Measurements from ENCODE around the gene TNFAIP1.
A peak's percentile ranks its signal among the peaks of the same experiment; 100 is the strongest.

TNFAIP1 gene

DNA sequence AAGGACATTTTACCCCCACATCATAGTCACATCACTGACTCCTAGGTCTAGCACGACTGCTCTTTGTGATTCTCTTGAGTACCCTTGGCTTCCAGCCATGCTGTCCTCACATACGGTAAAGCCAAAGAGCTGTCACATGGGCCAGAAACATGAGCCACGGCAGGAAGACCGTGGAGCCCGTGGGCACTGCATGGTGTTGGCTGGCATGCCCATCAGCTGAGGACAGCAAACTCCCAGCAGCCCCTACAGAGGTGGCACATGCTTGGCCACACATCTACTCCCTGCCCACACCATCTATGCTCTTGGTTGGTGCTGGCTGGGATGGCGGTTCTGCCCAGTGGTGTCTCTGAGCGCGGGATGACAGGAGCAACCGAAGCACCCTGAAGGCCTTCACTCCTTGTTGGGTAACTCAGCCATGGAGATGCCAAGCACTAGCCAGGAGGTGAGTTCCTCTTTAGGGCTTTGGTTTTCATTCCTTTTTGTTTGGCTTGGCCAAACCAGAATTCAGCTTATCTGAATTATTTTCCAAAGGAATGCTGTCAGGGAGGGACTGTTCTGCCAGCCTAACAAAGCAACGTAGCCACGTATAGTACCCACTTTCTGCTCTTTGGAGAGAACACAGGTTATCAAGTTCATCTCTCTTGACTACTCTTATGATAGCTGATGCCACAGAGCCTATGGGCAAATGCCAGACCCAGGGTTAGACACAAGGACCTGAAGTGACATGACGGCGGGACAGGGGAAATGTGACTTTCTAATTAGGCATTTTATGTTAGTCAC, 10.0 kb downstream of the TNFAIP1 start:
- DNase-seq (ENCODE audit: low read depth in 2 of 2, low spot score in 1 of 2) = no peak

DNA sequence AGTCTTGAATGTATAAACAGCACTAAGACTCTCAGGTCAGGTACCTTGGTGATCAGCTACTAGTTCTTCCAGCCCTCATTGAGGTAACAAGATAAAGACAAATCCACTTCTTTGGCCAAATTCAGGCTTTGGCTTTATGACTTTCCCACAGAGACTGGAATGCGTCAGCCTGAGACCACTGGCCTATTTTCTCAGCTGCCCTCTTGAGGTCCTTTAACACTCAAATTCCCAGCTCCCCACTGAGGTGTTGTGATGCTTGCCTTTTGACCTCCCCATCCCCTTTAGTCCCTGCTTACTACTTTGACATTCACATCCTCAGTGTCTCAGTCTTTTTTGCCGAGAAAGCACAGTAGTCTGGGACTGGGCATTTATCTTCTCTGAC, 10.6 kb downstream of the TNFAIP1 start:
- no peak for DNase-seq (ENCODE audit: low read depth in 2 of 2, low spot score in 1 of 2)

DNA sequence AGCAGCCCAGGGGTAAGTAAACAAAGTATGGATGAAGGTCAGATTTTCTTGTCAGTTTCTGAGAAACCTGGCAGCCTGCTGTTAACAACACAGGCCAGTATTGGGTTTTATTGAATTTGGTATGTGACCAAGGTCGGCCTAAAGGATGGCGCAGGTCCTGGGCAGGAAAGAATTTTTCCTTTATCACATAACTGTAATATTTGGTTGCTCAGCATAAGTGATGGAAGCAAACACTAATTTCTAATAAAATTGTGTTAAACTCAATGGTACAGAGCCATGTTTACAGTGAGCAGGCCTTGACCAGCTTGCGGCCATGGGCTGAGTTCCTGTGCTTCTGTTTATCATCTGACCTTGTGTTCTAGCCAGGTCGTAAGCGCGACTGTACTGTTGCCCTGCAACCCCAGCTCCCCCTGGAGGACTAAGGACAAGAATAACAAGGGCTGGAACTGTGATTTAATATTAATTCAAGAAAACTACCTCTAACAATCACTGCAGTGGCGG, 11.2 kb downstream of the TNFAIP1 start:
- DNase-seq (ENCODE audit: low read depth in 2 of 2, low spot score in 1 of 2) = no peak

DNA sequence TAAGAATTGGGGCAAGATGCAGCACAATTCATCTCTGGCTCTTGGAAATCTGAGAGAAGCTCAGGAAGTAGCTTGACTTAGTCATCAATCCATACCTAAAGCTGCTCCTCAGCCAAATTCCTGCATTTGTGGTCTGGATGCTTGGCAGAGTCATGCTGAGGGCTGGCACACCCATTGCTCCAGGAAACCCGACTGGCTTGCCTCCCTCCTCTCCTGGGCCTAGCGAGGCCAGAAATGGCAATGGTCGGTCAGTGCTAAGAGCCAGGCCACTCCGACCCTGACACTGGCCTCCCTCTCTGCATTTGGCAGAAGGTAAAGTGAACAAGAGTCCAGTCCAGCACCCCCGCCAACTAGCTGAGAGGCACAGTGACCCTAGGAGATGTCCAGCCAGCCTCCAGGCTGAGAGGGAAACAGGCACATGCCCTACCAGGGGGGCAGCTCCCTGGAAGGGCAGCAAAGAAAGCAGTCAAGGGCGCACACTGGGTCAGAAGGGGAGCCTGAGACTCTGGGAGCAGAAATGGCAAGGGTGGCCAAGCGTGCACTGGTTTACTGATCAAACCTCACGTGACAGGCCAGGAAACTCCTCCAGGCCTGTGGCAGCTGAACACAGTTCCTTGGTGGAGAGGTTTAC, 11.8 kb downstream of the TNFAIP1 start:
- DNase-seq (ENCODE audit: low read depth in 2 of 2, low spot score in 1 of 2) = no peak

DNA sequence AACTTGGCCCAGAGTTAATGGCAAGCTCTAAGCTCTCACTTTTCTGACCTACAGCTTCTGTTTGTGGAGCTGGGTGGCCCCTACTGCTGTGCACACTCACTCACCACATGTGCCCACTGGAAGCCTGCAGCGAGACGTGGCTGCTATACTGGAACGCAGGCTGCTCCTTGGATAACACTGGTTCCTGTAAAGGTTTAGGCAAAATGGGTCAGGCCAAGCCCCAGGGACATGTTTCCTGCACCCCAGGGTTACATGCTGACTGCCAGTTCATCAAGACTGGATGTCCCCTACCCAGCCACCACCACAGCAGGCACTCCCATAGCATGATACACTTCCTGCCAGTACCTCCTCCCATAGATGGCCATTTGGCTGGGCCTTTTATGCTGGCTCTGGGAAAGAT, 13.4 kb downstream of the TNFAIP1 start:
- DNase-seq (ENCODE audit: low read depth in 2 of 2, low spot score in 1 of 2) = no peak

DNA sequence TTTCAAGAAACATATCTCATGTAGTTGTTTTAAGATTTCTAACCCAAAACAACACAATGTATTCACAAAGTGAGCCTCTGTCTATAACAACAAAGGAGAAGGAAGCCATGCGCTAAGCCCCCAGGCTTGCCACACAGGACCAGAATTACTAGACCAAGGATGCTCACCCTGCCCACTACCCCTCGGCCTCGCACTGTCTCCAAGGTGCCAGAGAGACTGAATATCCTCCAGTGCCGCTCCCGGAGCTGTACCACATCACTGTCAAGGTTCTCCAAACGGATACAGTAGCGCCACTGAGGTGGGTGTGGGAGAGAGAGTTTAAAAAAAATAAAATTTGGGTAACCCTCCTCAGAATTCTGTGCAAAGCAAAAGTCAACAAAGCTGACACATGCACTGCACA, 14.7 kb downstream of the TNFAIP1 start:
- DNase-seq (ENCODE audit: low read depth in 2 of 2, low spot score in 1 of 2) = no peak

DNA sequence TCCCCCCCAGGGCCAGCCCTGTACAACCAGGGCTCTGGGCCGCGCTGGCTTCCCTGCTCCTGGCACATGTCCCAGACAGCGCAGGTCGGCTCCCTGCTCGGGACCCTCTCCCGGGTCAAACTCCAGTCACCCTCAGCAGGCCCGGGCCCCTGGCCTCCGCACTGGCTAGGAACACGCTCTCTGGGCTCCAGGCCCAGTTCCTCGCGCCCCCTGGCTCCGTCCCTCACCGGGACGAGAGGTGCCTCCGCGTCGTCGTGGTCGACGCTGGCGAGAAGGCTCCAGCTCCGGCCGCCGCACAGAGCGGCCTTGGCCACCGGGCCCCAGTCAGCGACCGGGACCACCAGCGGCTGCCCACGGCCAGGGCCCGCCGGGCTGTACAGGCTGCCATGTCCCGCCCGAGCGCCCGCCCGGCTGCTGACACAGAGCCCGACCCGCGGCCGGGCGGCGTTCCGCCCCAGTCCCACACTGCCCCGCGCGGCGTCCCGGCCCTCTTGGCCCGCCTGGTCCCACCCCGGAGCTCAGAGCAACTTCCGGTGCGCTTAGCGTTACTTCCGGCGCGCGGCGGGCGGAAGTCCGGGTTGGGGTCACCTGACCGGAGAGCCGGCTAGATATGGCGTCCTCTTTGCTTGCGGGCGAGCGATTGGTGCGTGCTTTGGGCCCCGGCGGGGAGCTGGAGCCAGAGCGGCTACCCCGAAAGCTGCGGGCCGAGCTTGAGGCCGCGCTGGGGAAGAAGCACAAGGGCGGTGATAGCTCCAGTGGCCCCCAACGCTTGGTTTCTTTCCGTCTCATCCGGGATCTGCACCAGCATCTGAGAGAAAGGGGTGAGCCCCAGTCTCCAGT, 21.7 kb downstream of the TNFAIP1 start, which contains the start of gene POLDIP2:
TSS of gene POLDIP2 (minus strand) at position 467 of the 840 bp plus-strand sequence. CDS start at position 388, 79 bp downstream.
- peak; percentile 87 to 91 for DNase-seq (ENCODE audit: low read depth in 2 of 2, low spot score in 1 of 2)

DNA sequence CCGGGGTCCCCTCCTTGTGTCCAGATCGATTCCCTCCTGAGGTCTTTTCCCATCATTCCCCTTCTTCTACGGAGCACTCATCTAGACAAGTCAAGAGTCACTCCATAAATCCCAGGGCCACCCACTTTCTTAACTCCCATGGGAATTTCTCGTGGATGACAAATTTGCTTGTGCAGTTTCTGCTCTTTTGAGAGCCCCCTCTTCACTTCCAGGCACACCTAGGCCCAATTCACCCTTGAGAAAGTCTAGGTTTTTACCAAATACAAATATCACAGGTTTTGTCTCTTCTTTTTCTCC, 22.3 kb downstream of the TNFAIP1 start:
- DNase-seq (ENCODE audit: low read depth in 2 of 2, low spot score in 1 of 2) = no peak

DNA sequence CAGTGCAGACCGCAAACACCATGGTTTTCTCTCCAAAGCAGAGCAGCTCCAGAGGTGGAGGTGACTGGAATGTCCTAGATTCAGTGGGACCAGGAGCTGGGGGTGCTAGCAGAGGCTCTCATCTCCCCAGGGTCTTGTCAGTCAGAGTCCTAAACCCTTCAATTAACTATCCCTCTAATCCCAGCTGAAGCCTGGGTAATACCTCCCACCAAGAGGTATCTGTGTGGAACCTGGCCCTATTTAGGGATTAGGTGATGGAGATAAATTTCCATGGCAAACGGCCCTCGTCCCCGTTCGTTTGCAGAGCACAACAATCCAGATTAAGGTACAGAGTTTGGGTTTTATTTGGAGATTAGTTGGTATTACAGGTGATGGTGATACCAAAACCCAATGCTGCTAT, 27.6 kb downstream of the TNFAIP1 start:
- DNase-seq (ENCODE audit: low read depth in 2 of 2, low spot score in 1 of 2) = no peak

DNA sequence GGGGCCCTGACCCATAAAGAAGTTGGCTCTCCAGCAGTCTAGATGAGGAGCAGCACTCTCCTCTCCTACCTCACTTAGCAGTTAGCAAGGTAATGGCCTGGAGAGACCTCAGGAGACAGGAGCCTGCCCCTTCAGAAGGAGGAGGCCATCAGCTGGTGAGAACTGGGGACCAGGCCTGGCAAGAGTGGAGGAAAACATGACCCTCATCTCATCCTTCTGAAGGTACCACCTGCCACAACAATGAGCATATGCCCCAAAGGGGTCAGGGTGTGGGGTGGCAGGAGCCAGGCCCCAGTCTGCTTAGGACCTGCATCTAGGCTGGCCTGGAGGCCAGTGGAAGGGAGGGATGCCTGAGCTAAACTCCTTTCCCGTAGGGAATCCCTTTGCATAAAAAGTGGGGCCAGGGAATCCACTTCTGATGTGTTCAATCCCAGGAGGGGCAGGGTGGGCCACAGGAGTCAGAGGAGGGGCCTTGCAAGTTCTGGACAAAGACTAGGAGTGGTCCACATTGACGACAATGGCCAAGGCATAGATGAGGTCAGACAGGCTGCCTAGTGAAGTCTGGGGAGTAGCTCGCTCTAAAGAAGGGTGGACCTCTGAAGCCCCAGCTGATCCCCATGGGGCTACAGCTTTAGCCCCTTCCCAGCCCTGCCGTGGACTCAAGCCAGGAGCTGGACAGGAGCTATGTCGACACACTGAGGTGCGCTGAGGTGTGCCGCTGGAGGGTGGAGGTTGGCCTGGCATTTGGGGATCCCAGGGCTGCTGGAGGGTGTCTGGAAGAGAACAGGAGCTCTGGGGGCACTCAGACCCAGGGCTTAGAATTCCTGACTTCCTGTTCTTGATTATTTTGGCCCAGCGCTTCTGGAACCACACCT, 28.5 kb downstream of the TNFAIP1 start:
- no peak for DNase-seq (ENCODE audit: low read depth in 2 of 2, low spot score in 1 of 2)

DNA sequence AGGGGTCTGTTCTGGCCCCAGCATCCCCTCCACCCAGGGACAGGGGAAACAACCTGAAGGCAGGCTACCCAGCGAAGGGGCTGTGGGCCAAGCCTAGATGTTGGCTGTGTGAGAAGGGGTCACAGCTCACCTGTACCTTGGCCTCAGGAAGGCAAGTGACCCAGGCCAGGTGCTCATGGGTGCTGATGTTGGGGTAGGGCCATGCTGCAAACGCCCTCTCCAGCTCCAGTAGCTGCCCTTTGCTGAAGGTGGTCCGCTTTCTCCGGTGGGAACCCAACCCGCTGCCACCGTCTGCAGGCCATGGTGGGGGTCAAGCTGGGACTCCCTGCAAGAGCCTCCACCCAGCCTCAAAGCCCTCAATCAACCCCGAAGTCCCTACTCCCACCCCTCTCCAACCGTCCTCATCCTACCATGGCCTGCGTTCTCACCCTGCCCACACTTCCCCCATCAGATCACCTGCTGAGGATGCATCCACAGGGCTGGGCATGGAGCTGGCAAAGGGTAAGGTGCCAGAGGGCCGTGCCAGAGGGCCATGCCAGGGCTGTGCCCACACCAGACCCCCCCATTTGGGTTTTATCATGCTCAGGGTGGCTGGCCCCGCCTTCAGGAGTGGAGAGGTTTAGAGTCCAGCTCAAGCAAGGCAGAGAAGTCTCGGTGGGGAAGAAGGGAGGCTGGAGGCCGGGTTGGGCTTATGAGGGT, 29.3 kb downstream of the TNFAIP1 start, which contains the start of gene SEBOX:
TSS of gene SEBOX (minus strand) at position 535 of the 699 bp plus-strand sequence. CDS start at position 487, 48 bp downstream.
- no peak for DNase-seq (ENCODE audit: low read depth in 2 of 2, low spot score in 1 of 2)

DNA sequence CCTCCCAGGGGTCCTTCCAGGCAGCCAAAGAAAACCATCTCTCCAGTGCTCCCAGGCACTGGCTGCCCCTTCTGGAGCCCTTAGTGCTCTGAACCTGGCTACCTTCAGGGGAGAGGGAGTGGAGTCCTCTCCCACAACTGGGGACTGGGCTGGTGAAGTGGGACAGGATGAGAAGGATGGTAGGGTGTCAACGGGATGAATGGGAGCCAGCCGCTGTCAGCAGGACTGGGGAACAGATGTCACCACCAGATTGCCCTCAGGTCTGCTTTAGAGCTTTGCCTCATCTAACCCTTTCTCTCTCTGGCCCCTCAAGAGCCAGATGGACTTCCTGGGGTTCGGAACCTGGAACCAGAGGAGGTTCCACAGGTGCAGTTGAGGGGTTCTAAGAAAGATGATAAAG, 29.9 kb downstream of the TNFAIP1 start:
- no peak for DNase-seq (ENCODE audit: low read depth in 2 of 2, low spot score in 1 of 2)

DNA sequence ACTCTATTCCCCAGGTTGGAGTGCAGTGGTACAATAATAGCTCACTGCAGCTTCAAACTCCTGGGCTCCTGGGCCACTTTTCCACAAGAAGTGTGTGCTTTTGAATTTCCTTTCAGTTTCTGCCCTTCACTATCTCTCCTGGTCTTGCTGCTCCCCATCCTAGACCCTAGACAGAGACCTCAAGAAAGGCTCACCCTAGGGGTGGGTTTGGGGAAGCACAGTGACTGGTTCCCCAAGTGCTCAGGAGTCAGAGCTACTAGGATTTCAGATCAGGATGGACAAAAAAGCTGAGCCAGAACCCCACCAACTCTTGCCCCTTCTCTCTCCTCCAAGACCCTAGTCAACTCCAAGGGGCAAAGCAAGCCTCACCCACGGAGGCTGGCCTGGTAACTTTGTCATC, 31.0 kb downstream of the TNFAIP1 start:
- no peak for DNase-seq (ENCODE audit: low read depth in 2 of 2, low spot score in 1 of 2)

DNA sequence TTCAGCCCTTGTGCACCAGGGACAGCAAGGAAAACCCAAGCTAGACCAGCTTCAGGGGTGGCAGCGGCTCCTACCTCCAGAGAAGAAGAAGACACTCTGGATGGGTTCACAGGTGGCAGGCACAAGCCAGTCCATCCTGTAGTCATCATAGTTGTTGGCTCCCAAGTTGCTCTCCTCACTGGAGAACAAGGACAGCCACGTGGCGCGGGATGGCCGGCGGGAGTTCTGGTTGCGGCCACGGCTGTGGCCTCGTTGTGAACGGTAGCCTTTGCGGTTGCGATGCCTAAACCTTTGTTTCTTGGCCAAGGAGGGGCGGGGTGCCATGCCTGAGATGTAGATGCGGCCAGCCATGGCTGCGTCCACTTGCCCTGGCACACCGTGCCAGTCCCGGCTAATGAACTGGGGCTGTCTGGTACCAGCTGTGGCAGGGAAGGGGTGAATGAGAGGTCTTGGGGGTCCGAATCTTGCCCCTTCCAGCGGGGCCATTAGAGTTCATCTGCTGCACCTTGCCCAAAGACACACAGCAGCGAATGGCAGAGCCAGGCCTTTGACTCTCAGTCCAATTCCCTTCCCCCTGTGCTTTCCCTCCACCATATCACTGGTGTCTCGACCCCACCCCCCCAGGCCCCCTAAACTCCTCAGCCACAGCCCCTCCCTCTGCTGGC, 32.2 kb downstream of the TNFAIP1 start:
- no peak for DNase-seq (ENCODE audit: low read depth in 2 of 2, low spot score in 1 of 2)

DNA sequence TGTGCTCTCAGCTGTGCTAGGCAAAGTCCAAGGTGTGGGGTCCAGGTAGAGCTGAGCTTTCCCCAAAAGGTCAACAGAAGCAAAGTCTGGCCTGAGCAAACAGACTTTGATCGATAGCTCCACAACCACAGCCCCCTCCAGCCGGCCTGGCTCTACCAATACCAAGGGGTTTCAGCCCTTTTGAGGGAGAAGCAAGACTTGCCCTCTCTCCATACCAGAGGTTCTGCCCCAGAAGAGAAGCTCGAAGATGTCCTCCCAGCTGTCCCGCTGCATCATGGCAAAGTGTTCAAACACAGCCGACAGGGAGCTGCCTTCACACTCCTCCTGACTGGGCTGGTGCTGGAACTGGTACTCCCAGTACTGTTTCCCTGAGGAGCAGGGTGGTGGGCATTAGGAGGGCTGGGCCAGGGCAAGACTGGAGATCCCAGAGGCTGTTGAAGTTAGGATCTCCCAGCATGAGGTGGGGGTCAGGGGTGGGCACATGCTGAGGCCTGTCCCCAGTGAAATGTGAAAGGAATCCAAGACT, 32.8 kb downstream of the TNFAIP1 start:
- no peak for DNase-seq (ENCODE audit: low read depth in 2 of 2, low spot score in 1 of 2)

DNA sequence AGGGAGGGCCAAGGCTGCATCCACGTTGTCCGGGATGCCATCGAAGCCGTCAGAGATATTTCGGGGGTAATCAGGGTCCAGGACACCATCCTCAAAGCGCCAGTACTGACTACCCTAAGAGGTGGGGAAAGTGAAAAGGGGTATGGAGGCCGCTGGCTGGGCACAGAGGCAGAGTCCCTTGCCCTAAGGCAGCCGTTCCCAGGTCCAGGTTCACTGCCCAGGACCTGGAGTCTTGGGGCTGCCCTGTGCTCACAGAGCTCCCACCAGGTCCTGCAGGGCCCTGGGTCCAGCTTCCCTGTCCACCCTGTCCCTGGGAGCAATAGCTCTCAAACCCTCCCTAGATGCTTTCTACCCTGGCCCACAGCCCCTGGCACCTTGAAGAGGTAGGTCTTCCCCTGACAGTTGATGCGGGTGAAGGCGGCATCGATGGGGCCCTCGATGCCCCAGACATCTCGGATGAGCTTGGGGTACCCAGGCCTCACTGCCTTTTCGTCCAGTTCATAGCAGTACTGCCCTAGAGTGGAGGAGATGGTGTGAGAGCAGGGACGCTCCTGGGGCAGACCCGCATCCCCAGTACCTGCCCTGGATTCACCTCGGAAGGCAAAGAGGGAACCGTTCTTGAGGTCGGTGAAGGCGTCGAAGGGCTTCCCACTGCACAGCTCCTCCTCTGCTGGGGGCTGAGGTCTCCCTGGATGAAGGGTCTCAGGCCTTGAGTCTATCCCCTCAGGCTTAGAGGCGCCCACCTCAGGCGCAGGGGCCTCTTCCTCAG, 33.5 kb downstream of the TNFAIP1 start:
- no peak for DNase-seq (ENCODE audit: low read depth in 2 of 2, low spot score in 1 of 2)

DNA sequence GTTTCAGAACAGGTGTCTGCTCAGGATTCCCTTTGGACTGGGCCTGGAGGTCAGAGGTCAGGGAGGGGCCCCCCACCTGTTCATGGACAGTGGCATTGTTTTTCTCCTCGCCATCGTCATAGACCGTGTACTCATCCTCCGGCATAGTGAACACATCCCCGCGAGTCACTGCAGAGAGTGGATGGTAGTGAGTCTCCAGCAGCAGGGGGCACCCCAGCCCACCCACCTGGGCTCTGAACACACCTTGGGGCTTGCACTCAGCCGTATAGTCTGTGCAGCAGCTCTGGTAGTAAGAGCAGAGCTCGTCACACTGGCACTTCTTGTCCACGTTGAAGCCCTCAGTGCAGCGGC, 34.1 kb downstream of the TNFAIP1 start:
- no peak for DNase-seq (ENCODE audit: low read depth in 2 of 2, low spot score in 1 of 2)

DNA sequence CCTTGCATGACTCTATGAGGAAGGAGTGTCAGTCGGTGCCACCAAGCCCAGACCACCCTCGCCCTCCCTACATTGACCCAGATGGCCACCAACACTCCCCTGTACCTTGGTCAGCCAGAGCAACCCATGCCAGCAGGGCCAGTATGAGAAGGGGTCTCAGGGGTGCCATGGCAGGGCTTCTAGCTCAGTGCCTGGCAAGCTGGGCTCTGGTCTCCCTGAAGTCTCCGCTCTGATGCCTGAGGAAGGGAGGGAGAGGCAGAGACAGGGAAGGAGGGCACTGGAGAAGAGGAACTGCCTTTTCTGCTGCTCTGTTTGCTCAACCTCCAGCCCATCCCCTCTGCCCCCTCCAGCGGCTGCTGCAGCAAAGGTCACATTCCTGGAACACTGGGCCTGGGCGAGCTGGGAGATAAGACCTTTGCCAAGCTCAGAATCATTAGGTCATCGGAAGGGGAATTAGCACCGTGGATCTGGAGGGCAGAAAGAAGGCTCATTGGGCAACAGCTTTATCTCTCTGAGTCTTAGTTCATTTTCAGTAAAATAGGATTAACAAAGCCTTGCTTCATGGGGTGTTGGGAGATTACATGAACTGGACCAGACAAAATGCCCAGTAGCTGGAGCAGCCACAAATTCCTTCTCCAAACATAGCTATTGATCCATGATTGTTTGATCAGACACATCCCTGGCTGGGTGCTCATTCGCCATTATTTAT, 34.6 kb downstream of the TNFAIP1 start, which contains the start of gene VTN:
TSS of gene VTN (minus strand) at position 273 of the 709 bp plus-strand sequence. CDS start at position 169, 104 bp downstream.
- no peak for DNase-seq (ENCODE audit: low read depth in 2 of 2, low spot score in 1 of 2)
